ENCODE results near the gene HSFX4.

HSFX4 gene

GRCh38 chrX:149916745-149917392 is 12.5 kb upstream of the HSFX4 start:
- TF ChIP-seq TAF1 (IDR thresholded peaks at IDR 0.05; ENCODE audit: borderline replicate concordance, insufficient read depth, low read length) (no peak), REST (IDR thresholded peaks at IDR 0.05; ENCODE audit: insufficient read depth in 1 of 2, low read depth in 2 of 2, low read length in 2 of 2) (no peak), SIN3A (IDR thresholded peaks at IDR 0.05; ENCODE audit: borderline replicate concordance, insufficient read depth, low read length) (no peak), POLR2AphosphoS5 (IDR thresholded peaks at IDR 0.05; ENCODE audit: low read depth, low read length) (no peak), FOXP2 (optimal IDR thresholded peaks at IDR 0.05; ENCODE audit: borderline replicate concordance, extremely low read depth, extremely low read length, insufficient read depth) (no peak)

DNA sequence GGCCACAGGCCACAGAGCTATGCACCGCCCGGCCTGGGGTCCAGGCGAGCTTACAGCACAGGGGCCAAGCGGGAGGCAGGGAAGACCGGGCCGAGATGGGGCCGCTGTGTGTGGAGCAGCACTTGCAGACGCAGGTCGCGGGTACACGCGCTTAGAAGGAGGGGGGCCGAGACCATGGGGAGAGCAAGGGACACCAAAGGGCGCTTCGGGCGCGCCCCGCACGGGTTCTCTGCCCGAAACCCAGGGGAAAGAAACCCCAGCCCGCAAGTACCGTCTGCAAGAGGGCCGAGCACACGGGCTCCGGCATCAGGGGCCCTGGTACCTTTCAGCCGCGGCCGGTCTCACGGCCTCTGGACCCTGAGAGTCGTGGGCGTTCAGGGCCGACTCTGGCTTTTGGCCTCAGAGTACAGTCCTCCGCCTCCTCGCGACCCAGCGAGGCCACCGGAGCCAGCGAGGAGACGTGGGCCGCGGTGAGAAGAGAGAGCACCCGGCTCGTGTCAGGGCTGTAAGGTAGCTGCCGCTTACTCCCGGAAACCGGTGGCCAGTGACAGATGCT is 8.6 kb downstream of the HSFX4 start:
- TF ChIP-seq SIN3A (IDR thresholded peaks at IDR 0.05; ENCODE audit: borderline replicate concordance, insufficient read depth, low read length): no peak
- TF ChIP-seq POLR2AphosphoS5 (IDR thresholded peaks at IDR 0.05; ENCODE audit: low read depth, low read length): 0 out of 2 replicates have a peak, but pooled peaks have one; percentile 38

GRCh38 chrX:149938427-149938880 is 9.1 kb downstream of the HSFX4 start, which contains the start of gene EOLA2:
Gene EOLA2 (minus strand): TSS chrX:149938491. CDS start chrX:149933874, 4,617 bp downstream.
- TF ChIP-seq REST (IDR thresholded peaks at IDR 0.05; ENCODE audit: insufficient read depth in 1 of 2, low read depth in 2 of 2, low read length in 2 of 2): no peak
- 0 out of 2 replicates have a peak, but pooled peaks have one; percentile 34 for TF ChIP-seq SIN3A (IDR thresholded peaks at IDR 0.05; ENCODE audit: borderline replicate concordance, insufficient read depth, low read length)
- peak; percentile 72; the same call in 1 of the 2 replicates for TF ChIP-seq TAF1 (IDR thresholded peaks at IDR 0.05; ENCODE audit: borderline replicate concordance, insufficient read depth, low read length)

- TF ChIP-seq SIN3A (IDR thresholded peaks at IDR 0.05; ENCODE audit: borderline replicate concordance, insufficient read depth, low read length) (no peak), TAF1 (IDR thresholded peaks at IDR 0.05; ENCODE audit: borderline replicate concordance, insufficient read depth, low read length) (no peak), REST (IDR thresholded peaks at IDR 0.05; ENCODE audit: insufficient read depth in 1 of 2, low read depth in 2 of 2, low read length in 2 of 2) (no peak), POLR2AphosphoS5 (IDR thresholded peaks at IDR 0.05; ENCODE audit: low read depth, low read length) (no peak)
These were observed 9.7 kb downstream of the HSFX4 start for GRCh38 chrX:149938881-149939654.

GRCh38 chrX:149939655-149939904 is 10.2 kb downstream of the HSFX4 start:
- TF ChIP-seq REST (IDR thresholded peaks at IDR 0.05; ENCODE audit: insufficient read depth in 1 of 2, low read depth in 2 of 2, low read length in 2 of 2): no peak
- no peak for TF ChIP-seq FOXP2 (optimal IDR thresholded peaks at IDR 0.05; ENCODE audit: borderline replicate concordance, extremely low read depth, extremely low read length, insufficient read depth)
- TF ChIP-seq TAF1 (IDR thresholded peaks at IDR 0.05; ENCODE audit: borderline replicate concordance, insufficient read depth, low read length): no peak
- no peak for TF ChIP-seq POLR2AphosphoS5 (IDR thresholded peaks at IDR 0.05; ENCODE audit: low read depth, low read length)
- no peak for TF ChIP-seq SIN3A (IDR thresholded peaks at IDR 0.05; ENCODE audit: borderline replicate concordance, insufficient read depth, low read length)
